IMR-90 (cell line): ENCODE results near the gene TTC31. TPM values are rescaled to one million over a fixed set of nuclear protein-coding genes. Genes with fewer than 3 reads are reported as not detected.

Experiments
- ATAC-seq: fragments of 200-7000 bp; cut with Tn5 transposase; 2 replicates; pipeline ENCODE4 v1.9.1; 2020; ENCODE audit warnings: low read depth, mild to moderate bottlenecking, moderate library complexity
- BruUV-seq: library from RNA; stranded (reverse); fragments of 400-500 nt; replicated peaks from 2 replicates; lab custom pipeline; 2021; lab: Mats Ljungman, UMichigan
- CTCF ChIA-PET: fragments of 300-600 bp; formaldehyde crosslinking; extraction: SDS; loops from one replicate; lab custom pipeline; 2021; ENCODE audit warnings: antibody characterized with exemption; lab: Yijun Ruan, JAX
- POLR2A ChIA-PET: fragments of 300-600 bp; sonication (Branson Sonifier 250); formaldehyde crosslinking; loops from one replicate; lab custom pipeline; 2022; ENCODE audit warnings: antibody characterized with exemption; ENCODE audit not compliant: unreplicated experiment; lab: Charles Lee
- DNase-seq: peaks from one replicate; pipeline ENCODE4 v3.0.0; 2013
- H2AFZ ChIP-seq: replicated peaks from 2 replicates; pipeline ENCODE3; 2013; ENCODE audit warnings: low read length, mild to moderate bottlenecking; ENCODE audit not compliant: poor library complexity
- H2AK5ac ChIP-seq: 2 replicates; pipeline ENCODE4 v1.6.1; 2013; ENCODE audit warnings: low read depth, low read length, inconsistent platforms
- H2AK9ac ChIP-seq: replicated peaks from 2 replicates; pipeline ENCODE3; 2013; ENCODE audit warnings: mild to moderate bottlenecking, low read depth, low read length, moderate library complexity; ENCODE audit not compliant: poor library complexity
- H2BK120ac ChIP-seq: 2 replicates; pipeline ENCODE4 v1.6.1; 2013; ENCODE audit warnings: low read depth, low read length, inconsistent platforms
- H2BK15ac ChIP-seq: 3 replicates; pipeline ENCODE4 v1.6.1; 2013; ENCODE audit warnings: low read depth, low read length, inconsistent platforms
- H2BK20ac ChIP-seq: 2 replicates; pipeline ENCODE4 v1.6.1; 2013; ENCODE audit warnings: low read depth, mild to moderate bottlenecking, inconsistent platforms, low read length, moderate library complexity
- H2BK5ac ChIP-seq: 2 replicates; pipeline ENCODE4 v1.6.1; 2013; ENCODE audit warnings: mild to moderate bottlenecking, low read depth, low read length, inconsistent platforms; ENCODE audit not compliant: poor library complexity, severe bottlenecking
- H3K14ac ChIP-seq: replicated peaks from 2 replicates; pipeline ENCODE4 v1.6.1; 2013; ENCODE audit warnings: low read depth, low read length, inconsistent platforms
- H3K18ac ChIP-seq: 2 replicates; pipeline ENCODE4 v1.6.1; 2013; ENCODE audit warnings: low read depth, low read length, control low read depth
- H3K23ac ChIP-seq: 2 replicates; pipeline ENCODE4 v1.6.1; 2013; ENCODE audit warnings: low read depth, low read length, inconsistent platforms
- H3K27ac ChIP-seq: 2 replicates; pipeline ENCODE4 v1.5.1; 2013; ENCODE audit warnings: mild to moderate bottlenecking, control low read depth, low read length; ENCODE audit not compliant: insufficient read depth
- H3K27me3 ChIP-seq: 2 replicates; pipeline ENCODE4 v1.6.1; 2013; ENCODE audit warnings: low read length; ENCODE audit not compliant: control insufficient read depth, insufficient read depth
- H3K36me3 ChIP-seq: 2 replicates; pipeline ENCODE4 v1.6.1; 2013; ENCODE audit warnings: low read length, mixed read lengths; ENCODE audit not compliant: control insufficient read depth, insufficient read depth
- H3K4ac ChIP-seq: 2 replicates; pipeline ENCODE4 v1.6.1; 2013; ENCODE audit warnings: low read depth, low read length, inconsistent platforms
- H3K4me1 ChIP-seq: 2 replicates; pipeline ENCODE4 v1.6.1; 2013; ENCODE audit warnings: low read length, mixed read lengths; ENCODE audit not compliant: control insufficient read depth, insufficient read depth
- H3K4me2 ChIP-seq: 2 replicates; pipeline ENCODE4 v1.6.1; 2013; ENCODE audit warnings: low read depth, mild to moderate bottlenecking, control low read depth, low read length, moderate library complexity
- H3K4me3 ChIP-seq: 2 replicates; pipeline ENCODE4 v1.5.1; 2013; ENCODE audit warnings: low read depth, mild to moderate bottlenecking, control low read depth, low read length, moderate library complexity; ENCODE audit not compliant: insufficient read depth
- H3K56ac ChIP-seq: 2 replicates; pipeline ENCODE4 v1.6.1; 2013; ENCODE audit warnings: low read length, inconsistent platforms; ENCODE audit not compliant: insufficient read depth; ENCODE audit errors: extremely low read depth
- H3K79me1 ChIP-seq, 2 experiments: 2 replicates each; pipeline ENCODE4 v1.6.1; 2013; ENCODE audit warnings: low read length in 2 of 2, inconsistent platforms in 1 of 2, low read depth in 1 of 2
- H3K9ac ChIP-seq: 2 replicates; pipeline ENCODE4 v1.6.1; 2013; ENCODE audit warnings: low read depth, low read length, control low read depth
- H3K9me1 ChIP-seq: 2 replicates; pipeline ENCODE4 v1.6.1; 2013; ENCODE audit warnings: low read length, inconsistent platforms; ENCODE audit not compliant: insufficient read depth
- H3K9me3 ChIP-seq: 2 replicates; pipeline ENCODE4 v1.6.1; 2013; ENCODE audit warnings: low read length; ENCODE audit not compliant: control insufficient read depth, insufficient read depth
- H4K20me1 ChIP-seq: 2 replicates; pipeline ENCODE4 v1.6.1; 2013; ENCODE audit warnings: low read length, inconsistent platforms; ENCODE audit not compliant: insufficient read depth
- H4K5ac ChIP-seq: 2 replicates; pipeline ENCODE4 v1.6.1; 2013; ENCODE audit warnings: mild to moderate bottlenecking, low read depth, low read length, control low read depth
- H4K8ac ChIP-seq, 2 experiments: 2 replicates each; pipeline ENCODE4 v1.6.1; 2013; ENCODE audit warnings: low read depth in 2 of 2, low read length in 2 of 2, control low read depth in 1 of 2, inconsistent platforms in 1 of 2
- H4K91ac ChIP-seq: 2 replicates; pipeline ENCODE4 v1.6.1; 2013; ENCODE audit warnings: low read depth, low read length, inconsistent platforms; ENCODE audit not compliant: insufficient read depth
- CTCF ChIP-seq: conservative IDR thresholded peaks from 2 replicates; pipeline ENCODE4 v1.5.1; 2012; ENCODE audit warnings: mild to moderate bottlenecking, low read depth, low read length, improper control_type of control experiment
- ELK1 ChIP-seq: fragments of 150-350 bp; IDR thresholded peaks from 2 replicates; pipeline ENCODE4 v1.6.1; 2016; ENCODE audit warnings: low read depth, mild to moderate bottlenecking, low read length, moderate library complexity, borderline replicate concordance
- FOS ChIP-seq: fragments of 150-350 bp; IDR thresholded peaks from 2 replicates; pipeline ENCODE4 v1.6.1; 2016; ENCODE audit warnings: low read depth, low read length
- MAZ ChIP-seq: IDR thresholded peaks from 2 replicates; pipeline ENCODE4 v1.6.1; 2012; ENCODE audit warnings: low read depth, mild to moderate bottlenecking, low read length, improper control_type of control experiment, moderate library complexity, borderline replicate concordance
- MXI1 ChIP-seq: IDR thresholded peaks from 2 replicates; pipeline ENCODE4 v1.6.1; 2012; ENCODE audit warnings: low read depth, mild to moderate bottlenecking, low read length, moderate library complexity, borderline replicate concordance
- POLR2A ChIP-seq: IDR thresholded peaks from 2 replicates; pipeline ENCODE4 v1.6.1; 2012; ENCODE audit warnings: mild to moderate bottlenecking, low read depth, low read length
- RFX5 ChIP-seq: IDR thresholded peaks from 2 replicates; pipeline ENCODE4 v1.8.0; 2012; ENCODE audit warnings: low read depth, mild to moderate bottlenecking, low read length, moderate library complexity
- WGBS, 2 experiments: methylation state at CpG; one replicate each; pipeline versions ENCODE4 v1.1.5 to v1.1.7; 2013; ENCODE audit warnings: missing lambda C conversion rate in 2 of 2; ENCODE audit not compliant: insufficient read length in 1 of 2; ENCODE audit errors: extremely low coverage in 2 of 2; 5-methylcytosine and 5-hydroxymethylcytosine counted together
- dilution Hi-C: fragments of 300-500 bp; cut with HindIII; formaldehyde crosslinking; loops from one replicate; pipeline ENCODE4 v1.14.3; 2018; ENCODE audit warnings: low sequenced_read_pairs; ENCODE audit not compliant: unreplicated experiment
- in situ Hi-C: fragments of 300-500 bp; cut with MboI; formaldehyde crosslinking; loops from 3 replicates; pipeline ENCODE4 v1.14.3; 2019; ENCODE audit warnings: low sequenced_read_pairs, inconsistent platforms, mixed read lengths
- intact Hi-C: fragments of 100-400 bp; cut with micrococcal nuclease; formaldehyde crosslinking; loops from 2 replicates; pipeline ENCODE4 v1.10.0; 2022
- polyA plus RNA-seq, 3 experiments: library from polyadenylated mRNA; depleted of rRNA; stranded (reverse); fragments of >200 nt; gene quantifications; 2 replicates each; pipeline ENCODE4 v1.2.3, GENCODE V29; 2012; ENCODE audit warnings: low replicate concordance in 1 of 3
- total RNA-seq: library from RNA; depleted of rRNA; stranded (reverse); fragments of >200 nt; gene quantifications from 2 replicates; pipeline ENCODE4 v1.2.3, GENCODE V29; 2012

The TTC31 gene
- total and polyA plus RNA-seq, 2 of the 4 experiments (the other 2 are of a cell fraction): 6.3 to 18.8 TPM

GRCh38 chr2:74530239-74531187 lies 47.6 kb downstream of the TTC31 start:
- Histone ChIP-seq H3K4ac (peak overlapping the region; percentile 89), H2BK120ac (peak overlapping the region; percentile 77), H3K9me1 (peaks cover 19% of the 10 kb centered on the region), H3K9ac (peak overlapping the region; percentile 90), H2BK15ac (peak overlapping the region; percentile 10; the same call in 1 of the 3 replicates), H3K79me1 (peaks cover 32 to 57% of the 10 kb centered on the region in 2 experiments), H4K8ac (peak overlapping the region; percentile 27 to 71; a peak in 3 of 4 replicates), H3K56ac (peak overlapping the region; percentile 50; the same call in 1 of the 2 replicates), H3K27ac (peak overlapping the region; percentile 85), H2BK5ac (peak overlapping the region; percentile 88), H4K91ac (peak overlapping the region; percentile 54), H3K4me1 (peaks cover 12% of the 10 kb centered on the region), H4K20me1 (peaks cover 13% of the 10 kb centered on the region), H4K5ac (0 out of 2 replicates have a peak overlapping the region, but pooled peaks have one; percentile 11), H2AK9ac (peak overlapping the region; percentile 100), H3K18ac (peak overlapping the region; percentile 4; the same call in 1 of the 2 replicates), H3K23ac (peak overlapping the region; percentile 92), H3K4me2 (peak overlapping the region; percentile 90), H2BK20ac (no peak overlapping the region; the same call in 1 of the 2 replicates), H3K36me3 (peaks cover 43% of the 10 kb centered on the region), H3K14ac (peak overlapping the region; percentile 97), H3K4me3 (peak overlapping the region; percentile 58), H3K9me3 (no peaks in the 10 kb centered on the region), H3K27me3 (no peaks in the 10 kb centered on the region), H2AFZ (peak overlapping the region; percentile 99), H2AK5ac (peak overlapping the region; percentile 61)
- TF ChIP-seq MAZ (no peak), FOS (no peak), ELK1 (no peak), POLR2A (no peak), CTCF (no peak), MXI1 (peak; percentile 52; the same call in 1 of the 2 replicates), RFX5 (no peak)
- DNase-seq: peak; percentile 52
- in situ Hi-C loops: no loop called here
- dilution Hi-C loops: no loop called here
- ChIA-PET CTCF (interaction anchor here (0.6 to 3.0 kb wide), 2 partner anchors 58 to 110 kb away, joined by 3 to 14 read pairs; no protein-coding TSS in a partner anchor), POLR2A (no interaction called here)
- intact Hi-C loops: no loop called here
- ATAC-seq: peak; percentile 39
- WGBS, 2 experiments: 0% methylated on average over 5 of the region's 54 CpGs; no CpG with 5 or more reads in 1 of the 2 experiments
- BruUV-seq: no TSS peak
